GM23338 (cell line): ENCODE measurements around the gene LPGAT1. TPM values are rescaled to one million over a fixed set of nuclear protein-coding genes. Genes with fewer than 3 reads are reported as not detected.
A peak's percentile ranks its signal among the peaks of the same experiment; 100 is the strongest.

Experiments used
- ATAC-seq: fragments of 200-7000 bp; cut with Tn5 transposase; 3 replicates; pipeline ENCODE4 v1.9.1; 2020
- DNase-seq: peaks from one replicate; pipeline ENCODE4 v3.0.0-alpha.2; 2015; ENCODE audit warnings: low spot score
- H2AFZ ChIP-seq: fragments of 200-600 bp; sonication (generic); 2 replicates; pipeline ENCODE4 v1.8.0; 2016; ENCODE audit warnings: antibody characterized with exemption, mild to moderate bottlenecking, moderate library complexity
- H3F3A ChIP-seq: fragments of 200-600 bp; sonication (generic); replicated peaks from 2 replicates; pipeline ENCODE4 v1.8.0; 2017; ENCODE audit warnings: antibody characterized with exemption, mixed run types, low read depth
- H3K27ac ChIP-seq: fragments of 200-600 bp; sonication (generic); 2 replicates; pipeline ENCODE4 v1.6.1; 2016; ENCODE audit warnings: low read depth
- H3K27me3 ChIP-seq: fragments of 200-600 bp; sonication (generic); 2 replicates; pipeline ENCODE4 v1.8.0; 2016; ENCODE audit warnings: mild to moderate bottlenecking, mixed run types, moderate library complexity; ENCODE audit not compliant: insufficient read depth
- H3K36me3 ChIP-seq: fragments of 200-600 bp; sonication (generic); 2 replicates; pipeline ENCODE4 v1.8.0; 2016; ENCODE audit warnings: mild to moderate bottlenecking; ENCODE audit not compliant: insufficient read depth
- H3K4me1 ChIP-seq: fragments of 200-600 bp; sonication (generic); 2 replicates; pipeline ENCODE4 v1.8.0; 2016; ENCODE audit warnings: mild to moderate bottlenecking, moderate library complexity; ENCODE audit not compliant: insufficient read depth
- H3K4me2 ChIP-seq: fragments of 200-600 bp; sonication (generic); 2 replicates; pipeline ENCODE4 v1.7.1; 2017; ENCODE audit warnings: mixed run types
- H3K4me3 ChIP-seq: fragments of 200-600 bp; sonication (generic); 2 replicates; pipeline ENCODE4 v1.6.1; 2016; ENCODE audit warnings: mixed run types
- H3K79me2 ChIP-seq: fragments of 200-600 bp; sonication (generic); replicated peaks from 2 replicates; pipeline ENCODE4 v1.8.0; 2017; ENCODE audit warnings: mild to moderate bottlenecking; ENCODE audit not compliant: insufficient read depth
- H3K9me2 ChIP-seq: fragments of 200-600 bp; sonication (generic); 2 replicates; pipeline ENCODE4 v1.8.0; 2017; ENCODE audit not compliant: insufficient read depth
- H4K20me1 ChIP-seq: fragments of 200-600 bp; sonication (generic); replicated peaks from 2 replicates; pipeline ENCODE4 v1.8.0; 2017; ENCODE audit warnings: mild to moderate bottlenecking; ENCODE audit not compliant: insufficient read depth
- H3K27ac Mint-ChIP-seq: 2 replicates; pipeline ENCODE4 v1.8.0; 2020; ENCODE audit warnings: inconsistent platforms, mild to moderate bottlenecking, moderate library complexity, mixed read lengths
- H3K27me3 Mint-ChIP-seq: 3 replicates; pipeline ENCODE4 v1.8.0; 2022; ENCODE audit warnings: low read depth, mild to moderate bottlenecking, moderate library complexity, mixed read lengths, inconsistent platforms; ENCODE audit not compliant: insufficient read depth, poor library complexity
- H3K36me3 Mint-ChIP-seq: 3 replicates; pipeline ENCODE4 v1.8.0; 2021; ENCODE audit warnings: low read depth, mild to moderate bottlenecking, inconsistent platforms, moderate library complexity, mixed read lengths
- H3K4me1 Mint-ChIP-seq: 3 replicates; pipeline ENCODE4 v1.8.0; 2020; ENCODE audit warnings: mild to moderate bottlenecking, inconsistent platforms, mixed read lengths
- H3K4me3 Mint-ChIP-seq: 3 replicates; pipeline ENCODE4 v1.8.0; 2021; ENCODE audit warnings: moderate library complexity, mild to moderate bottlenecking, inconsistent platforms, mixed read lengths
- H3K9me3 Mint-ChIP-seq: 3 replicates; pipeline ENCODE4 v1.8.0; 2020; ENCODE audit warnings: moderate library complexity, mild to moderate bottlenecking, inconsistent platforms, mixed read lengths
- EZH2 ChIP-seq: fragments of 200-600 bp; sonication (generic); IDR thresholded peaks from one replicate; pipeline ENCODE4 v1.8.0; 2017; ENCODE audit warnings: antibody characterized with exemption, mild to moderate bottlenecking, low read depth; ENCODE audit not compliant: unreplicated experiment
- REST ChIP-seq: IDR thresholded peaks from one replicate; pipeline ENCODE4 v1.6.1; 2018; ENCODE audit warnings: antibody characterized with exemption; ENCODE audit not compliant: unreplicated experiment
- STAT1 ChIP-seq: IDR thresholded peaks from one replicate; pipeline ENCODE4 v1.6.1; 2016; ENCODE audit warnings: antibody characterized with exemption; ENCODE audit not compliant: unreplicated experiment
- ZNF114 ChIP-seq: fragments of 250-450 bp; sonication (Bioruptor Pico); IDR thresholded peaks from 2 replicates; pipeline ENCODE4 v1.5.0; 2020; ENCODE audit warnings: mild to moderate bottlenecking, moderate library complexity
- ZNF331 ChIP-seq: fragments of 250-450 bp; sonication (Bioruptor Pico); IDR thresholded peaks from 2 replicates; pipeline ENCODE4 v1.5.0; 2020; ENCODE audit warnings: low read depth, mild to moderate bottlenecking, moderate library complexity
- polyA plus RNA-seq: library from polyadenylated mRNA; unstranded; fragments of >200 nt; fragmentation: Nextera tagmentation; extraction: Ambion mirVana; gene quantifications from 2 replicates; pipeline ENCODE4 v1.2.1, GENCODE V29; 2016
- total RNA-seq: library from RNA; depleted of rRNA; stranded (reverse); fragments of >200 nt; shearing (Covaris generic); gene quantifications from 2 replicates; pipeline ENCODE4 v1.2.3, GENCODE V29; 2014
- TF ChIP-seq, protein P1 (sequence below): fragments of 250-450 bp; sonication (Bioruptor Pico); IDR thresholded peaks from 2 replicates; pipeline ENCODE4 v1.5.0; 2020; ENCODE audit warnings: mild to moderate bottlenecking, moderate library complexity

The LPGAT1 gene
- total and polyA plus RNA-seq, 2 experiments from 2014 or later, result 3.3 to 16.4 TPM

GRCh38 chr1:211830055-211830327 is 572 bp downstream of the LPGAT1 start:
- peaks cover 6% of the 10 kb centered on the region; the same call in 1 of the 2 replicates for H4K20me1 ChIP-seq
- Mint-ChIP-seq H3K27ac (no peak overlapping the region), H3K4me3 (peak overlapping the region; percentile 92), H3K4me1 (peaks cover 13% of the 10 kb centered on the region; the same call in 2 of the 3 replicates), H3K36me3 (no peaks in the 10 kb centered on the region), H3K9me3 (no peaks in the 10 kb centered on the region), H3K27me3 (peaks cover 8% of the 10 kb centered on the region)
- no peak; the same call in 1 of the 3 replicates for ATAC-seq
- peak overlapping the region; percentile 65 for H3K4me3 ChIP-seq
- H2AFZ ChIP-seq, result peak overlapping the region; percentile 70
- peaks cover 20% of the 10 kb centered on the region for H3K27me3 ChIP-seq
- DNase-seq, result no peak
- H3F3A ChIP-seq, result no peaks in the 10 kb centered on the region
- no peaks in the 10 kb centered on the region for H3K9me2 ChIP-seq
- H3K27ac ChIP-seq, result no peak overlapping the region
- no peaks in the 10 kb centered on the region for H3K36me3 ChIP-seq
- peak overlapping the region; percentile 92 for H3K4me2 ChIP-seq
- H3K4me1 ChIP-seq, result peaks cover 9% of the 10 kb centered on the region
- TF ChIP-seq ZNF331 (CRISPR knock-in tag) (no peak), REST (no peak), STAT1 (no peak), EZH2 (no peak), ZNF114 (CRISPR knock-in tag) (no peak)
- TF ChIP-seq, protein P1, sequence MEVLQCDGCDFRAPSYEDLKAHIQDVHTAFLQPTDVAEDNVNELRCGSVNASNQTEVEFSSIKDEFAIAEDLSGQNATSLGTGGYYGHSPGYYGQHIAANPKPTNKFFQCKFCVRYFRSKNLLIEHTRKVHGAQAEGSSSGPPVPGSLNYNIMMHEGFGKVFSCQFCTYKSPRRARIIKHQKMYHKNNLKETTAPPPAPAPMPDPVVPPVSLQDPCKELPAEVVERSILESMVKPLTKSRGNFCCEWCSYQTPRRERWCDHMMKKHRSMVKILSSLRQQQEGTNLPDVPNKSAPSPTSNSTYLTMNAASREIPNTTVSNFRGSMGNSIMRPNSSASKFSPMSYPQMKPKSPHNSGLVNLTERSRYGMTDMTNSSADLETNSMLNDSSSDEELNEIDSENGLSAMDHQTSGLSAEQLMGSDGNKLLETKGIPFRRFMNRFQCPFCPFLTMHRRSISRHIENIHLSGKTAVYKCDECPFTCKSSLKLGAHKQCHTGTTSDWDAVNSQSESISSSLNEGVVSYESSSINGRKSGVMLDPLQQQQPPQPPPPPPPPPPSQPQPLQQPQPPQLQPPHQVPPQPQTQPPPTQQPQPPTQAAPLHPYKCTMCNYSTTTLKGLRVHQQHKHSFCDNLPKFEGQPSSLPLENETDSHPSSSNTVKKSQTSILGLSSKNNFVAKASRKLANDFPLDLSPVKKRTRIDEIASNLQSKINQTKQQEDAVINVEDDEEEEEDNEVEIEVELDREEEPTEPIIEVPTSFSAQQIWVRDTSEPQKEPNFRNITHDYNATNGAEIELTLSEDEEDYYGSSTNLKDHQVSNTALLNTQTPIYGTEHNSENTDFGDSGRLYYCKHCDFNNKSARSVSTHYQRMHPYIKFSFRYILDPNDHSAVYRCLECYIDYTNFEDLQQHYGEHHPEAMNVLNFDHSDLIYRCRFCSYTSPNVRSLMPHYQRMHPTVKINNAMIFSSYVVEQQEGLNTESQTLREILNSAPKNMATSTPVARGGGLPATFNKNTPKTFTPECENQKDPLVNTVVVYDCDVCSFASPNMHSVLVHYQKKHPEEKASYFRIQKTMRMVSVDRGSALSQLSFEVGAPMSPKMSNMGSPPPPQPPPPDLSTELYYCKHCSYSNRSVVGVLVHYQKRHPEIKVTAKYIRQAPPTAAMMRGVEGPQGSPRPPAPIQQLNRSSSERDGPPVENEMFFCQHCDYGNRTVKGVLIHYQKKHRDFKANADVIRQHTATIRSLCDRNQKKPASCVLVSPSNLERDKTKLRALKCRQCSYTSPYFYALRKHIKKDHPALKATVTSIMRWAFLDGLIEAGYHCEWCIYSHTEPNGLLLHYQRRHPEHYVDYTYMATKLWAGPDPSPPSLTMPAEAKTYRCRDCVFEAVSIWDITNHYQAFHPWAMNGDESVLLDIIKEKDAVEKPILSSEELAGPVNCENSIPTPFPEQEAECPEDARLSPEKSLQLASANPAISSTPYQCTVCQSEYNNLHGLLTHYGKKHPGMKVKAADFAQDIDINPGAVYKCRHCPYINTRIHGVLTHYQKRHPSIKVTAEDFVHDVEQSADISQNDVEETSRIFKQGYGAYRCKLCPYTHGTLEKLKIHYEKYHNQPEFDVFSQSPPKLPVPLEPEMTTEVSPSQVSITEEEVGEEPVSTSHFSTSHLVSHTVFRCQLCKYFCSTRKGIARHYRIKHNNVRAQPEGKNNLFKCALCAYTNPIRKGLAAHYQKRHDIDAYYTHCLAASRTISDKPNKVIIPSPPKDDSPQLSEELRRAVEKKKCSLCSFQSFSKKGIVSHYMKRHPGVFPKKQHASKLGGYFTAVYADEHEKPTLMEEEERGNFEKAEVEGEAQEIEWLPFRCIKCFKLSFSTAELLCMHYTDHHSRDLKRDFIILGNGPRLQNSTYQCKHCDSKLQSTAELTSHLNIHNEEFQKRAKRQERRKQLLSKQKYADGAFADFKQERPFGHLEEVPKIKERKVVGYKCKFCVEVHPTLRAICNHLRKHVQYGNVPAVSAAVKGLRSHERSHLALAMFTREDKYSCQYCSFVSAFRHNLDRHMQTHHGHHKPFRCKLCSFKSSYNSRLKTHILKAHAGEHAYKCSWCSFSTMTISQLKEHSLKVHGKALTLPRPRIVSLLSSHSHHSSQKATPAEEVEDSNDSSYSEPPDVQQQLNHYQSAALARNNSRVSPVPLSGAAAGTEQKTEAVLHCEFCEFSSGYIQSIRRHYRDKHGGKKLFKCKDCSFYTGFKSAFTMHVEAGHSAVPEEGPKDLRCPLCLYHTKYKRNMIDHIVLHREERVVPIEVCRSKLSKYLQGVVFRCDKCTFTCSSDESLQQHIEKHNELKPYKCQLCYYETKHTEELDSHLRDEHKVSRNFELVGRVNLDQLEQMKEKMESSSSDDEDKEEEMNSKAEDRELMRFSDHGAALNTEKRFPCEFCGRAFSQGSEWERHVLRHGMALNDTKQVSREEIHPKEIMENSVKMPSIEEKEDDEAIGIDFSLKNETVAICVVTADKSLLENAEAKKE (CRISPR knock-in tag), result no peak
- H3K79me2 ChIP-seq, result no peaks in the 10 kb centered on the region
